ENCODE results near the gene C2CD3.

DNA sequence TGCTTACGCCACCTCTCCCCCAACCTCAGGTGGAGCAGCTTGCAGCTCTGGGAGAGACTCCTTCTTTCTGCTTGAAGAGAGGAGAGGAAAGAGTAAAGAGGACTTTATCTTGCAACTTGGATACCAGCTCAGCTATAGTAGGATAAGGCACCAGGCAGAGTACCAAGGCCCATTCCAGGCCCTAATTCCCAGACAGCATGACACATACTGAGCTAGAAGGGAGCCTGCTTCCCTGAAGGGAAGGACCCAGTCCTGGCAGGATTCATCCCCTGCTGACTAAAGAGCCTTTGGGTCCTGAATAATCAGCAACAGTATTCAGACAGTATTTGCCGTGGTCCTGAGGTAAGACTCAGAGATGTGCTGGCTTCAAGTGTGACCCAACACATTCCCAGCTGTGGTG is 41.7 kb upstream of the C2CD3 start:
- TF ChIP-seq CTCF (IDR thresholded peaks at IDR 0.05) (no peak), POLR2A (IDR thresholded peaks at IDR 0.05) (no peak)

Data from body of pancreas (tissue), 4 donors.